Occipital lobe (tissue), 2 donors: ENCODE results near the gene PGA5. TPM values are rescaled to one million over a fixed set of nuclear protein-coding genes. Genes with fewer than 3 reads are reported as not detected.
"Not testable (repeated sequence)": the region's sequence is repeated elsewhere in the genome, so short reads cannot be mapped to it uniquely, and the experiment has no call there.

Experiments used
- DNase-seq: peaks from one replicate; lab custom pipeline; 2025; lab: John Stamatoyannopoulos, UW
- total RNA-seq: library from RNA; depleted of rRNA; stranded (reverse); fragments of >200 nt; gene quantifications from one replicate; pipeline ENCODE4 v1.2.3, GENCODE V29; 2014

Gene PGA5
- total RNA-seq: not detected

GRCh38 chr11:61240875-61241274 lies at the start of gene PGA5:
Gene PGA5, plus strand, starts transcription at chr11:61241175. Its CDS starts 52 bp downstream, at chr11:61241227.
- not testable (repeated sequence) for DNase-seq

- DNase-seq: no peak
These were observed 47.4 kb upstream of the PGA5 start for GRCh38 chr11:61193596-61193995.

- no peak for DNase-seq
These were observed 46.8 kb upstream of the PGA5 start for GRCh38 chr11:61194169-61194671.

- DNase-seq: no peak
These were observed 45.8 kb upstream of the PGA5 start for GRCh38 chr11:61194981-61195695.

- DNase-seq: no peak
These were observed 45.3 kb upstream of the PGA5 start for GRCh38 chr11:61195719-61196118.

- no peak for DNase-seq
These were observed 42.6 kb upstream of the PGA5 start for GRCh38 chr11:61198361-61198760.

GRCh38 chr11:61198948-61199523 lies 41.9 kb upstream of the PGA5 start:
- no peak for DNase-seq

GRCh38 chr11:61201476-61201875 lies 39.5 kb upstream of the PGA5 start:
- DNase-seq: no peak

- not testable (repeated sequence) for DNase-seq
These were observed 37.8 kb upstream of the PGA5 start, which contains the start of gene PGA3 for GRCh38 chr11:61202950-61203746. Gene PGA3, plus strand, starts transcription at chr11:61203515. Its CDS starts 50 bp downstream, at chr11:61203565.

- DNase-seq: not testable (repeated sequence)
These were observed 37.1 kb upstream of the PGA5 start for GRCh38 chr11:61203873-61204272.

- not testable (repeated sequence) for DNase-seq
These were observed 36.4 kb upstream of the PGA5 start for GRCh38 chr11:61204502-61205059.

GRCh38 chr11:61207636-61208310 lies 33.2 kb upstream of the PGA5 start:
- not testable (repeated sequence) for DNase-seq

- not testable (repeated sequence) for DNase-seq
These were observed 30.3 kb upstream of the PGA5 start for GRCh38 chr11:61210629-61211028.

- DNase-seq: not testable (repeated sequence)
These were observed 29.5 kb upstream of the PGA5 start for GRCh38 chr11:61211327-61211952.

GRCh38 chr11:61212202-61212601 lies 28.8 kb upstream of the PGA5 start:
- not testable (repeated sequence) for DNase-seq

GRCh38 chr11:61213711-61214324 lies 27.2 kb upstream of the PGA5 start:
- DNase-seq: not testable (repeated sequence)

GRCh38 chr11:61218306-61218705 lies 22.7 kb upstream of the PGA5 start:
- not testable (repeated sequence) for DNase-seq

- not testable (repeated sequence) for DNase-seq
These were observed 22.0 kb upstream of the PGA5 start for GRCh38 chr11:61219016-61219415.

GRCh38 chr11:61222047-61222446 lies 18.9 kb upstream of the PGA5 start, which contains the start of gene PGA4:
Gene PGA4, plus strand, starts transcription at chr11:61222347. Its CDS starts 54 bp downstream, at chr11:61222401.
- DNase-seq: not testable (repeated sequence)

- not testable (repeated sequence) for DNase-seq
These were observed 18.3 kb upstream of the PGA5 start for GRCh38 chr11:61222692-61223091.
